Large intestine (tissue), 3 donors: ENCODE measurements around the gene RICTOR. TPM values are rescaled to one million over a fixed set of nuclear protein-coding genes. Genes with fewer than 3 reads are reported as not detected.

Experiments
- DNase-seq, 2 donors: peaks; one replicate each; pipeline versions ENCODE4 v3.0.0 to v3.0.0-alpha.2; 2013
- H3K27ac ChIP-seq: one replicate; pipeline ENCODE4 v1.5.1; 2013; ENCODE audit warnings: low read length
- H3K27me3 ChIP-seq: 2 replicates; pipeline ENCODE4 v1.6.1; 2013; ENCODE audit warnings: low read length; ENCODE audit not compliant: control insufficient read depth, insufficient read depth
- H3K36me3 ChIP-seq: 2 replicates; pipeline ENCODE4 v1.6.1; 2013; ENCODE audit warnings: low read length; ENCODE audit not compliant: control insufficient read depth, insufficient read depth
- H3K4me1 ChIP-seq: one replicate; pipeline ENCODE4 v1.6.1; 2013; ENCODE audit warnings: low read length; ENCODE audit not compliant: control insufficient read depth, insufficient read depth
- H3K4me3 ChIP-seq: one replicate; pipeline ENCODE4 v1.5.1; 2013; ENCODE audit warnings: low read length
- H3K9me3 ChIP-seq: one replicate; pipeline ENCODE4 v1.6.1; 2013; ENCODE audit warnings: mild to moderate bottlenecking, low read depth, low read length, moderate library complexity; ENCODE audit not compliant: control insufficient read depth
- WGBS: methylation state at CpG from one replicate; pipeline ENCODE4 v1.1.5; 2013; ENCODE audit warnings: low lambda C conversion rate; ENCODE audit not compliant: insufficient coverage; 5-methylcytosine and 5-hydroxymethylcytosine counted together
- polyA plus RNA-seq: library from polyadenylated mRNA; unstranded; fragments of 120-200 nt; gene quantifications from one replicate; pipeline ENCODE4 v1.2.1, GENCODE V29; 2013

Gene RICTOR
- polyA plus RNA-seq, 1 donor, result 20.2 TPM

- H3K27me3 ChIP-seq, result no peaks in the 10 kb centered on the region
- H3K36me3 ChIP-seq, result no peaks in the 10 kb centered on the region
- H3K9me3 ChIP-seq, result no peaks in the 10 kb centered on the region
- WGBS, result 71% methylated on average over 3 of the region's 6 CpGs
- no peak overlapping the region for H3K4me3 ChIP-seq
- DNase-seq, result no peak
- peaks cover 3% of the 10 kb centered on the region for H3K4me1 ChIP-seq
- H3K27ac ChIP-seq, result no peak overlapping the region
Measured at GRCh38 chr5:39076757-39077728, 2.8 kb upstream of the RICTOR start.

GRCh38 chr5:39076101-39076756, 2.0 kb upstream of the RICTOR start:
- H3K36me3 ChIP-seq, result no peaks in the 10 kb centered on the region
- WGBS, result 83% methylated on average over 3 of the region's 6 CpGs
- H3K9me3 ChIP-seq, result no peaks in the 10 kb centered on the region
- peaks cover 3% of the 10 kb centered on the region for H3K4me1 ChIP-seq
- H3K27ac ChIP-seq, result no peak overlapping the region
- no peak for DNase-seq
- no peaks in the 10 kb centered on the region for H3K27me3 ChIP-seq
- H3K4me3 ChIP-seq, result no peak overlapping the region

- H3K27ac ChIP-seq, result peak overlapping the region; percentile 100
- no peaks in the 10 kb centered on the region for H3K27me3 ChIP-seq
- peaks cover 3% of the 10 kb centered on the region for H3K4me1 ChIP-seq
- no peaks in the 10 kb centered on the region for H3K36me3 ChIP-seq
- no peaks in the 10 kb centered on the region for H3K9me3 ChIP-seq
- peak overlapping the region; percentile 93 for H3K4me3 ChIP-seq
- no CpG with 5 or more reads among the region's 29 CpGs for WGBS
- no peak for DNase-seq
Measured at GRCh38 chr5:39073767-39074016, 507 bp downstream of the RICTOR start.

- Histone ChIP-seq H3K4me1 (peaks cover 3% of the 10 kb centered on the region), H3K27me3 (no peaks in the 10 kb centered on the region), H3K27ac (peak overlapping the region; percentile 100), H3K9me3 (no peaks in the 10 kb centered on the region), H3K4me3 (peak overlapping the region; percentile 93), H3K36me3 (no peaks in the 10 kb centered on the region)
- WGBS, result 0% methylated on average over 2 of the region's 27 CpGs
- DNase-seq, result peak; percentile 40 to 78
Measured at GRCh38 chr5:39072925-39073766, 1.1 kb downstream of the RICTOR start.

GRCh38 chr5:39068099-39068498, 6.1 kb downstream of the RICTOR start:
- no peak for DNase-seq
- Histone ChIP-seq H3K4me3 (no peak overlapping the region), H3K36me3 (peaks cover 15% of the 10 kb centered on the region), H3K27me3 (no peaks in the 10 kb centered on the region), H3K9me3 (peaks cover 15% of the 10 kb centered on the region), H3K27ac (no peak overlapping the region), H3K4me1 (no peaks in the 10 kb centered on the region)
- WGBS, result 100% methylated on average over 1 of the region's 3 CpGs

GRCh38 chr5:39064450-39064849, 9.7 kb downstream of the RICTOR start:
- no peak for DNase-seq
- WGBS, result no CpG with 5 or more reads among the region's 3 CpGs
- Histone ChIP-seq H3K27ac (no peak overlapping the region), H3K36me3 (peaks cover 15% of the 10 kb centered on the region), H3K27me3 (no peaks in the 10 kb centered on the region), H3K4me1 (peaks cover 3% of the 10 kb centered on the region), H3K4me3 (no peak overlapping the region), H3K9me3 (peaks cover 15% of the 10 kb centered on the region)

- peaks cover 14% of the 10 kb centered on the region for H3K36me3 ChIP-seq
- DNase-seq, result peak; percentile 26 to 55
- no peak overlapping the region for H3K4me3 ChIP-seq
- H3K27ac ChIP-seq, result no peak overlapping the region
- no peaks in the 10 kb centered on the region for H3K27me3 ChIP-seq
- peaks cover 15% of the 10 kb centered on the region for H3K9me3 ChIP-seq
- peaks cover 3% of the 10 kb centered on the region for H3K4me1 ChIP-seq
- WGBS, result no CpG with 5 or more reads among the region's 2 CpGs
Measured at GRCh38 chr5:39063037-39063436, 11.2 kb downstream of the RICTOR start.

GRCh38 chr5:39062530-39062929, 11.7 kb downstream of the RICTOR start:
- Histone ChIP-seq H3K4me3 (no peak overlapping the region), H3K27ac (no peak overlapping the region)

GRCh38 chr5:39062104-39062503, 12.1 kb downstream of the RICTOR start:
- Histone ChIP-seq H3K4me3 (no peak overlapping the region), H3K27me3 (no peaks in the 10 kb centered on the region), H3K36me3 (peaks cover 11% of the 10 kb centered on the region), H3K9me3 (peaks cover 15% of the 10 kb centered on the region), H3K4me1 (peaks cover 3% of the 10 kb centered on the region), H3K27ac (no peak overlapping the region)
- no peak for DNase-seq
- WGBS, result 88% methylated on average over 1 of the region's 3 CpGs

More at GRCh38 chr5:39062530-39062929, 11.7 kb downstream of the RICTOR start:
- Histone ChIP-seq H3K36me3 (peaks cover 12% of the 10 kb centered on the region), H3K9me3 (peaks cover 15% of the 10 kb centered on the region), H3K27me3 (no peaks in the 10 kb centered on the region), H3K4me1 (peaks cover 3% of the 10 kb centered on the region)
- DNase-seq, result no peak

- DNase-seq, result no peak
- Histone ChIP-seq H3K4me3 (no peak overlapping the region), H3K27me3 (no peaks in the 10 kb centered on the region), H3K9me3 (no peaks in the 10 kb centered on the region), H3K36me3 (no peaks in the 10 kb centered on the region), H3K27ac (no peak overlapping the region), H3K4me1 (peaks cover 3% of the 10 kb centered on the region)
- WGBS, result 100% methylated on average over 2 of the region's 2 CpGs
Measured at GRCh38 chr5:39059064-39059463, 15.1 kb downstream of the RICTOR start.
